Testis (tissue), 2 donors: ENCODE data around the gene TBCE.
"Not testable (repeated sequence)": the region's sequence is repeated elsewhere in the genome, so short reads cannot be mapped to it uniquely, and the experiment has no call there.

Experiments used
- CTCF ChIP-seq, 3 experiments: fragments of 450-650 bp in 2 of 3; fragments of 200-600 bp in 1 of 3; sonication (generic) in 1 of 3; IDR thresholded peaks; one replicate each; pipeline ENCODE4 v1.5.1; 2016 to 2019; ENCODE audit warnings: antibody characterized with exemption in 3 of 3, mild to moderate bottlenecking in 2 of 3, moderate library complexity in 1 of 3
- POLR2A ChIP-seq: fragments of 450-650 bp; IDR thresholded peaks from one replicate; pipeline ENCODE4 v1.6.1; 2017; ENCODE audit warnings: antibody characterized with exemption, mild to moderate bottlenecking, moderate library complexity

GRCh38 chr1:235457856-235458255 lies 90.6 kb downstream of the TBCE start:
- TF ChIP-seq CTCF (IDR thresholded peaks at IDR 0.05); POLR2A: not testable (repeated sequence)
